DND-41 (cell line): ENCODE measurements around the gene RAB11FIP5.
"Not testable (repeated sequence)": the region's sequence is repeated elsewhere in the genome, so short reads cannot be mapped to it uniquely, and the experiment has no call there.

ENCODE experiments used
- ATAC-seq: fragments of 200-7000 bp; cut with Tn5 transposase; 3 replicates; pipeline ENCODE4 v1.9.1; 2021; ENCODE audit warnings: low read depth; ENCODE audit not compliant: insufficient read depth
- DNase-seq: peaks from one replicate; pipeline ENCODE4 v3.0.0-alpha.2; 2020
- H2AFZ ChIP-seq: 2 replicates; pipeline ENCODE4 v1.6.0; 2012; ENCODE audit warnings: low read depth, low read length
- H3K27ac ChIP-seq: 2 replicates; pipeline ENCODE4 v1.5.1; 2012; ENCODE audit warnings: low read length, inconsistent platforms
- H3K27me3 ChIP-seq: fragments of 200-600 bp; sonication (generic); 2 replicates; pipeline ENCODE4 v1.6.0; 2012; ENCODE audit warnings: low read length, mild to moderate bottlenecking, inconsistent platforms; ENCODE audit not compliant: insufficient read depth, poor library complexity
- H3K36me3 ChIP-seq: 2 replicates; pipeline ENCODE4 v1.5.1; 2012; ENCODE audit warnings: low read length, inconsistent platforms; ENCODE audit not compliant: insufficient read depth
- H3K4me1 ChIP-seq: 2 replicates; pipeline ENCODE4 v1.5.1; 2012; ENCODE audit warnings: mild to moderate bottlenecking, low read length; ENCODE audit not compliant: insufficient read depth
- H3K4me2 ChIP-seq: 2 replicates; pipeline ENCODE4 v1.6.0; 2012; ENCODE audit warnings: mild to moderate bottlenecking, moderate library complexity, low read length, inconsistent platforms; ENCODE audit not compliant: insufficient read depth
- H3K4me3 ChIP-seq, 2 experiments: fragments of 200-600 bp in 1 of 2; shearing (Covaris generic) in 1 of 2; 2 replicates each; pipeline ENCODE4 v1.5.1; 2012 to 2016; ENCODE audit warnings: inconsistent platforms in 2 of 2, low read length in 2 of 2, mild to moderate bottlenecking in 2 of 2, low read depth in 1 of 2, moderate library complexity in 1 of 2
- H3K79me2 ChIP-seq: 2 replicates; pipeline ENCODE4 v1.6.0; 2012; ENCODE audit warnings: low read length, inconsistent platforms; ENCODE audit not compliant: insufficient read depth
- H3K9ac ChIP-seq: 2 replicates; pipeline ENCODE4 v1.6.0; 2012; ENCODE audit warnings: low read depth, mild to moderate bottlenecking, inconsistent platforms, low read length, moderate library complexity
- H3K9me3 ChIP-seq: 2 replicates; pipeline ENCODE4 v1.5.1; 2012; ENCODE audit warnings: low read length, moderate library complexity, mild to moderate bottlenecking, inconsistent platforms; ENCODE audit not compliant: insufficient read depth, severe bottlenecking
- H4K20me1 ChIP-seq: 2 replicates; pipeline ENCODE4 v1.6.0; 2012; ENCODE audit warnings: low read length; ENCODE audit not compliant: insufficient read depth
- EZH2 ChIP-seq: IDR thresholded peaks from 3 replicates; pipeline ENCODE4 v1.6.1; 2012; ENCODE audit warnings: borderline replicate concordance, low read depth, mild to moderate bottlenecking, moderate library complexity, low read length, inconsistent platforms; ENCODE audit not compliant: severe bottlenecking
- TF ChIP-seq, protein P1 (sequence below): IDR thresholded peaks from 2 replicates; pipeline ENCODE4 v1.5.1; 2012; ENCODE audit warnings: borderline replicate concordance, low read length, moderate library complexity, mild to moderate bottlenecking; ENCODE audit not compliant: poor library complexity, severe bottlenecking; ENCODE audit errors: extremely low read depth

The RAB11FIP5 gene

DNA sequence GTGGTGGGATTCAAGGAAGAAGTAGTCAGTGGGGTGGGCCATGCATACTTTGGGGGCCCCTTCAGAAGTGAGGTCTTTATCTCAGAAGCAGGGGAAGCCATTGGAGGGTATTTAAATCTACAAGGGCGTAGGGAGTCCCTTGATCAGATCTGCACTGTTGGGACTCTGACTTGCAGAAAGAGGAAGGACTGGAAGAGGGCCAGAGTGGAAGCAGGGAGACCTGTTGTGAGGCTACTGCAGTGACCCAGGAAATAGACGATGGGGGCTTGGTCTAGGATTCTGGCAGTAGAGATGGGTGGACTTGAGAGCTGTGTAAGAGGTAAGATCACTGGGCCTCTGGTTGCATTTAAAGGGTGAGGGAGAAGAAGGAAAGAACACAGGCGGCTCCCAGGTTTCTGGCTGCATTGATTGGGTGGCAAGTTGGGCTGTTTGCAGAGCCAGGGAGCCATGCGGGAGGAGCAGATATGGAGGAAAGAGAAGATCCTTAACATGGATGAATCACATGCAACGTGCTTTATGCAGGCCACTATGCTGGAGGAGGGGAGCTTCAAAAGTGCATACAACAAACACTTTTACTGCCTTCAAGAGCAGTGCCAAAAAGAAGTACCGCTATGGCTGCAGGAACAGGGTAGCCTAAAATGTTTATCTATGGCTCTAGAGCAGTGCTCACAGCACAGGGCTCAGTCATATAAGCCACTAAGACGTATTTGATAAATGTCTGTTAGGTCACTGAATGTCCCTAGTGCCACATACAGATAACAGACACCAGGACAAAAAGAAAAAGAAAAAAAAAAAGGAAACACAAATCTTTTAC, 43.5 kb downstream of the RAB11FIP5 start:
- Histone ChIP-seq H3K9ac (peak overlapping the region; percentile 70; the same call in 1 of the 2 replicates), H4K20me1 (no peaks in the 10 kb centered on the region), H3K36me3 (no peaks in the 10 kb centered on the region; the same call in 1 of the 2 replicates), H3K4me1 (peaks cover 32% of the 10 kb centered on the region), H3K4me3 (peak overlapping the region in 1 of 2 experiments; percentile 61; a peak in 2 of 4 replicates), H3K9me3 (no peaks in the 10 kb centered on the region), H3K27ac (no peak overlapping the region), H3K4me2 (peak overlapping the region; percentile 80), H3K79me2 (peaks cover 39% of the 10 kb centered on the region), H2AFZ (no peak overlapping the region), H3K27me3 (no peaks in the 10 kb centered on the region)
- no peak for TF ChIP-seq EZH2
- TF ChIP-seq, protein P1, sequence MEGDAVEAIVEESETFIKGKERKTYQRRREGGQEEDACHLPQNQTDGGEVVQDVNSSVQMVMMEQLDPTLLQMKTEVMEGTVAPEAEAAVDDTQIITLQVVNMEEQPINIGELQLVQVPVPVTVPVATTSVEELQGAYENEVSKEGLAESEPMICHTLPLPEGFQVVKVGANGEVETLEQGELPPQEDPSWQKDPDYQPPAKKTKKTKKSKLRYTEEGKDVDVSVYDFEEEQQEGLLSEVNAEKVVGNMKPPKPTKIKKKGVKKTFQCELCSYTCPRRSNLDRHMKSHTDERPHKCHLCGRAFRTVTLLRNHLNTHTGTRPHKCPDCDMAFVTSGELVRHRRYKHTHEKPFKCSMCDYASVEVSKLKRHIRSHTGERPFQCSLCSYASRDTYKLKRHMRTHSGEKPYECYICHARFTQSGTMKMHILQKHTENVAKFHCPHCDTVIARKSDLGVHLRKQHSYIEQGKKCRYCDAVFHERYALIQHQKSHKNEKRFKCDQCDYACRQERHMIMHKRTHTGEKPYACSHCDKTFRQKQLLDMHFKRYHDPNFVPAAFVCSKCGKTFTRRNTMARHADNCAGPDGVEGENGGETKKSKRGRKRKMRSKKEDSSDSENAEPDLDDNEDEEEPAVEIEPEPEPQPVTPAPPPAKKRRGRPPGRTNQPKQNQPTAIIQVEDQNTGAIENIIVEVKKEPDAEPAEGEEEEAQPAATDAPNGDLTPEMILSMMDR = no peak
- DNase-seq = no peak
- no peak for ATAC-seq

DNA sequence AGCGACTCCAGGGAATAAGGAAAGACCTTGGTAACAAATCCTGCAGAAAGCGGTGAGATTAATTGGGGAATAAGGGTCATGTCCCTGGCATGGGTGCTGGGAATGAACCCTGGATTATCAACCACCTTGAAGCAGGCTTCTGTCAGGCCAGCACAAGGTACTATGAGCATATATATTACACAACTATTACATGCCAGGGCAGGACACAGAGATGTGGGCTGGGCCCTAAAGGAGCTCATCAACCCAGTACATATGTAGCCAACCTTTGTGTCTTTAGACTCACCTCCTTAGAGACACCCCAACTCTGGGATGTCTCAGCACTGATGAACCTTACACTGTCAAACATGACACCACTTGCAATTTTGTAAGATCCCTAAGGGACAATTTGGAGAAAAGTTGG, 44.6 kb downstream of the RAB11FIP5 start:
- no peak for ATAC-seq
- peaks cover 32% of the 10 kb centered on the region for H3K4me1 ChIP-seq
- no peaks in the 10 kb centered on the region; the same call in 1 of the 2 replicates for H3K36me3 ChIP-seq
- no peak overlapping the region for H2AFZ ChIP-seq
- H4K20me1 ChIP-seq = no peaks in the 10 kb centered on the region
- H3K9ac ChIP-seq = no peak overlapping the region
- TF ChIP-seq EZH2 = no peak
- TF ChIP-seq, protein P1 = no peak
- peak overlapping the region; percentile 80; the same call in 1 of the 2 replicates for H3K4me2 ChIP-seq
- no peak for DNase-seq
- no peaks in the 10 kb centered on the region for H3K9me3 ChIP-seq
- no peak overlapping the region for H3K4me3 ChIP-seq
- no peak overlapping the region for H3K27ac ChIP-seq
- H3K27me3 ChIP-seq = no peaks in the 10 kb centered on the region
- peaks cover 39% of the 10 kb centered on the region for H3K79me2 ChIP-seq

DNA sequence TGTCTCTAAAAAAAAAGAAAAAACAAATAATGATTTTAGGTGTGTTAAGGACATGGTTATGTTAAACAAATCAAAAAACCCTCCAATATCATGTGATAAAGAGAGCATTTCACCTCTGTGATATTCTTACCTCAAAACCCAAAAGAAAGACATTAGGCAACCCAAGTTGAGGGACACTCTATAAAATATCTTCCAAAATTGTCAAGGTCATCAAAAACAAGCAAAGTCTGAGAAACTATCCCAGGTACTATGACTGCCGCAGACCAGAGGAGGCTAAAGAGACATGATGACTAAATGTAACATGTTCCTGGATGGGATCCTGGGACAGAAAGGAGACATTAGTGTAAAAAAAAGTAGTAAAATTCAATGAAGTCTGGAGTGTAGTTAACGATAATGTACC, 45.7 kb downstream of the RAB11FIP5 start:
- Histone ChIP-seq H3K9ac (no peak overlapping the region), H3K9me3 (no peaks in the 10 kb centered on the region), H2AFZ (no peak overlapping the region), H3K27me3 (no peaks in the 10 kb centered on the region), H3K36me3 (no peaks in the 10 kb centered on the region; the same call in 1 of the 2 replicates), H3K4me3 (no peak overlapping the region), H4K20me1 (no peaks in the 10 kb centered on the region), H3K4me1 (peaks cover 23% of the 10 kb centered on the region), H3K79me2 (peaks cover 39% of the 10 kb centered on the region), H3K4me2 (no peak overlapping the region), H3K27ac (no peak overlapping the region)
- ATAC-seq (no peak), DNase-seq (no peak)
- no peak for TF ChIP-seq EZH2

DNA sequence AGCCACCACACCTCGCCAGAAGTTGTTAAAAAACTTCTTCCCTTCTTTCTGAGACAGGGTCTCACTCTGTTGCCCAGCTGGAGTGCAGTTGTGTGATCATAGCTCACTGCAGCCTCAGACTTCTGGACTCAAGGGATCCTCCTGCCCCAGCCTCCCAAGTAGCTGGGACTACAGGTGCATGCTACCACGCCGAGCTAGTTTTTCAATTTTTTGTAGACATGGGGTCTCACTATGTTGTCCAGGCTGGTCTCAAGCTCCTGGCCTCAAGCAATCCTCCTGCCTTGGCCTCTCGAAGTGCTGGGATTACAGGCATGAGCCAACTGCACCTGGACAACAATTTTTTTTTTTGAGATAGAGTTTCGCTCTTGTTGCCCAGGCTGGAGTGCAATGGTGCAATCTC, 47.7 kb downstream of the RAB11FIP5 start:
- H3K9me3 ChIP-seq, H3K27ac ChIP-seq, H3K4me2 ChIP-seq, H2AFZ ChIP-seq, H4K20me1 ChIP-seq, ATAC-seq, H3K4me3 ChIP-seq, H3K27me3 ChIP-seq, H3K9ac ChIP-seq, H3K36me3 ChIP-seq, DNase-seq: not testable (repeated sequence)
- Histone ChIP-seq H3K79me2 (peaks cover 29% of the 10 kb centered on the region), H3K4me1 (peaks cover 17% of the 10 kb centered on the region)
